Right lobe of liver (tissue), 6 donors: ENCODE data around the gene IFI44L. TPM values are rescaled to one million over a fixed set of nuclear protein-coding genes. Genes with fewer than 3 reads are reported as not detected.

Source experiments
- ATAC-seq, 4 donors: fragments of 200-7000 bp; cut with Tn5 transposase; one replicate each; pipeline ENCODE4 v1.9.1; 2020; ENCODE audit warnings: mild to moderate bottlenecking in 4 of 4, moderate library complexity in 4 of 4
- DNase-seq, 3 donors: peaks; one replicate each; pipeline ENCODE4 v3.0.0-alpha.2; 2020
- H3K27ac ChIP-seq, 3 donors: fragments of 200-600 bp; one replicate each; pipeline ENCODE4 v1.8.0; 2022
- H3K27me3 ChIP-seq, 2 donors: fragments of 200-600 bp; one replicate each; pipeline ENCODE4 v1.8.0; 2022
- H3K36me3 ChIP-seq, 4 donors: fragments of 200-600 bp; sonication (generic) in 1 of 4; one replicate each; pipeline versions ENCODE4 v1.5.1 to v1.8.0; 2017 to 2022; ENCODE audit warnings: control low read depth in 1 of 4
- H3K4me1 ChIP-seq, 4 donors: fragments of 200-600 bp; sonication (generic) in 1 of 4; one replicate each; pipeline versions ENCODE4 v1.5.1 to v1.8.0; 2017 to 2022; ENCODE audit warnings: control low read depth in 1 of 4
- H3K4me3 ChIP-seq, 3 donors: fragments of 200-600 bp; one replicate each; pipeline ENCODE4 v1.8.0; 2022
- H3K9me3 ChIP-seq, 4 donors: fragments of 200-600 bp; sonication (generic) in 1 of 4; one replicate each; pipeline versions ENCODE4 v1.5.1 to v1.8.0; 2017 to 2022; ENCODE audit warnings: control low read depth in 1 of 4
- POLR2A ChIP-seq: fragments of 450-650 bp; IDR thresholded peaks from one replicate; pipeline ENCODE4 v1.6.1; 2017; ENCODE audit warnings: antibody characterized with exemption, mild to moderate bottlenecking
- WGBS: methylation state at CpG from one replicate; pipeline ENCODE4 v1.1.6; 2018; ENCODE audit warnings: low coverage, low lambda C conversion rate; ENCODE audit not compliant: insufficient coverage; ENCODE audit errors: missing lambda C conversion rate; 5-methylcytosine and 5-hydroxymethylcytosine counted together
- intact Hi-C, 2 donors: fragments of 100-400 bp; cut with DNase I; formaldehyde crosslinking; loops; one replicate each; pipeline versions ENCODE4 v1.11.2 to v1.14.1; 2022
- total RNA-seq, 6 experiments: library from RNA; depleted of rRNA in 2 of 6; stranded (reverse); fragments of >200 nt in 2 of 6; fragmentation: NEBNext Ultra II Directional in 3 of 6; extraction: Animal tissue kit (Norgen Biotek cat#: 25700) in 3 of 6; gene quantifications; one replicate each; pipeline versions ENCODE4 v1.1.0 to v1.2.4, GENCODE V29; 2016 to 2023
- TF ChIP-seq, protein P1 (sequence below), 4 donors: fragments of 200-600 bp in 3 of 4; fragments of 450-650 bp in 1 of 4; IDR thresholded peaks; one replicate each; pipeline versions ENCODE4 v1.5.1 to v1.8.0; 2016 to 2022; ENCODE audit warnings: antibody characterized with exemption in 4 of 4, mild to moderate bottlenecking in 2 of 4
- donor health status: DM: no; HTN: yes; CAD: no.
- donor health status: DM: no; HTN: no; CAD: no.
- donor health status: DM: no; HTN: no; CAD: no.
- donor health status: DM: no; HTN: yes; CAD: no.
- donor health status: DM: no; HTN: yes; CAD: no.

The IFI44L gene
- total RNA-seq, 6 experiments from 2014 or later = 0.49 to 3.1 (median 1.7) TPM

DNA sequence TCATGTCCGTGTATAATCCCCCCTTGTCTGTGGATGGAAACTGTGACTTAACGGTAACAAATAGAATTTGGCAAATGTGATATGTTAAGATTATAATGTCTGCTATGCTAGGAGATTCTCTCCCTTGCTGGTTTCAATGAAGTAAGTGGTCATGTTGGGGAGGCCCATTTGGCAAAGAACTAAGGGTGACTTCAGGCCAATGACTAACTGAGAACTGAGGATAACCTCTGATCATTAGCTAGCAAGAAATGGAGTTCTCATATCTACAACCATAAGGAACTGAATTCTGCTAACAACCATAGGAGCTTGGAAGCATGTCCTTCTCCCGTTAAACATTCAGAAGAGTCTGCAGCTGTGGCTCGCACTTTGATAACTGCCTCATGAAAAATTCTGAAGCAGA, 2.3 kb downstream of the IFI44L start:
- no peak overlapping the region for H3K27ac ChIP-seq
- peak in 1 of 4 donors; percentile 19 for ATAC-seq
- 71% methylated on average over 4 of the region's 4 CpGs for WGBS

DNA sequence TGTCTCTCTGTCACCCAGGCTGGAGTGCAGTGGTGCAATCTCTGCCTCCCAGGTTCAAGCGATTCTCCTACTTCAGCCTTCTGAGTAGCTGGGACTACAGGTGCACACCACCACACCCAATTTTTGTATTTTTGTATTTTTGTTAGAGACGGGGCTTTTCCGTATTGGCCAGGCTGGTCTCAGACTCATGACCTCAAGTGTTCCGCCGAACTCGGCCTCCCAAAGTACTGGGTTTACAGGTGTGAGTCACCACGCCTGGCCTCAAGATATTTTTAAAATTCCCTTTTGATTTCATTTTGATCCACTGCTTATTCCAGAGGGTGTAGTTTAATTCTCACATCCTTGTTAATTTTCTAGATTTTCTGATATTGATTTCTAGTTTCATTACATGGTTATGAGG, 3.8 kb downstream of the IFI44L start:
- 87% methylated on average over 7 of the region's 7 CpGs for WGBS

More for the DNA sequence above, 2.3 kb downstream of the IFI44L start:
- Histone ChIP-seq H3K9me3 (no peaks in the 10 kb centered on the region), H3K4me1 (no peaks in the 10 kb centered on the region), H3K27me3 (no peaks in the 10 kb centered on the region), H3K4me3 (no peak overlapping the region), H3K36me3 (no peaks in the 10 kb centered on the region)
- TF ChIP-seq POLR2A = no peak
- TF ChIP-seq, protein P1, sequence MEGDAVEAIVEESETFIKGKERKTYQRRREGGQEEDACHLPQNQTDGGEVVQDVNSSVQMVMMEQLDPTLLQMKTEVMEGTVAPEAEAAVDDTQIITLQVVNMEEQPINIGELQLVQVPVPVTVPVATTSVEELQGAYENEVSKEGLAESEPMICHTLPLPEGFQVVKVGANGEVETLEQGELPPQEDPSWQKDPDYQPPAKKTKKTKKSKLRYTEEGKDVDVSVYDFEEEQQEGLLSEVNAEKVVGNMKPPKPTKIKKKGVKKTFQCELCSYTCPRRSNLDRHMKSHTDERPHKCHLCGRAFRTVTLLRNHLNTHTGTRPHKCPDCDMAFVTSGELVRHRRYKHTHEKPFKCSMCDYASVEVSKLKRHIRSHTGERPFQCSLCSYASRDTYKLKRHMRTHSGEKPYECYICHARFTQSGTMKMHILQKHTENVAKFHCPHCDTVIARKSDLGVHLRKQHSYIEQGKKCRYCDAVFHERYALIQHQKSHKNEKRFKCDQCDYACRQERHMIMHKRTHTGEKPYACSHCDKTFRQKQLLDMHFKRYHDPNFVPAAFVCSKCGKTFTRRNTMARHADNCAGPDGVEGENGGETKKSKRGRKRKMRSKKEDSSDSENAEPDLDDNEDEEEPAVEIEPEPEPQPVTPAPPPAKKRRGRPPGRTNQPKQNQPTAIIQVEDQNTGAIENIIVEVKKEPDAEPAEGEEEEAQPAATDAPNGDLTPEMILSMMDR (IDR thresholded peaks at IDR 0.05) = no peak
- intact Hi-C loops = loop anchor here in 1 of 2 donors (5.0 kb wide), 1 partner anchor 50 kb away; no protein-coding TSS in a partner anchor
- DNase-seq = no peak

DNA sequence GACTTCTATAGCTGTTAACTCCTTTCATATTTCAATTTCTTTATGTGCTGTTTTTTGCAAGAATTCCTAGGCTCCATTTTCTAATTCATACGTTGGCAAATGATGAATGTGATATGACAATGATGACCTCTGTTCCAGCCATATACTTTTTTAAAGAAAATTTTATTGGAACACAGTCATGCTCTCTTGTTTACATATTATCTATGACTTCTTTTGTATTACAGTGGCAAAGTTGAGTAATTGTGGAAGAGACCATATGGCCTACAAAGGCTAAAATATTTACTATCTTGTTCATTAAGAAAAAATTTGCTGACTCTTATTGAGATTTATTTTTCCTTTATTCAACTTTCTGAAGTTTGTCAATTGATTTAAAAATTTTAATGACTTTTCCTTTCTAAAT, 7.1 kb downstream of the IFI44L start:
- intact Hi-C loops = no loop called here
- ATAC-seq (no peak), DNase-seq (no peak)
- Histone ChIP-seq H3K9me3 (no peaks in the 10 kb centered on the region), H3K27ac (no peak overlapping the region), H3K27me3 (no peaks in the 10 kb centered on the region), H3K4me1 (no peaks in the 10 kb centered on the region), H3K36me3 (no peaks in the 10 kb centered on the region), H3K4me3 (no peak overlapping the region)
- TF ChIP-seq, protein P1 (IDR thresholded peaks at IDR 0.05) = no peak
- no peak for TF ChIP-seq POLR2A
- 69% methylated on average over 1 of the region's 1 CpG for WGBS

More for the DNA sequence above, 3.8 kb downstream of the IFI44L start:
- ATAC-seq (no peak), DNase-seq (no peak)
- no peaks in the 10 kb centered on the region for H3K9me3 ChIP-seq
- H3K27me3 ChIP-seq = no peaks in the 10 kb centered on the region
- no peak overlapping the region for H3K27ac ChIP-seq
- TF ChIP-seq, protein P1 (IDR thresholded peaks at IDR 0.05) = no peak
- no peak for TF ChIP-seq POLR2A
- intact Hi-C loops = loop anchor here in 1 of 2 donors (5.0 kb wide), 1 partner anchor 48 kb away; no protein-coding TSS in a partner anchor
- no peaks in the 10 kb centered on the region for H3K36me3 ChIP-seq
- H3K4me3 ChIP-seq = no peak overlapping the region
- no peaks in the 10 kb centered on the region for H3K4me1 ChIP-seq

DNA sequence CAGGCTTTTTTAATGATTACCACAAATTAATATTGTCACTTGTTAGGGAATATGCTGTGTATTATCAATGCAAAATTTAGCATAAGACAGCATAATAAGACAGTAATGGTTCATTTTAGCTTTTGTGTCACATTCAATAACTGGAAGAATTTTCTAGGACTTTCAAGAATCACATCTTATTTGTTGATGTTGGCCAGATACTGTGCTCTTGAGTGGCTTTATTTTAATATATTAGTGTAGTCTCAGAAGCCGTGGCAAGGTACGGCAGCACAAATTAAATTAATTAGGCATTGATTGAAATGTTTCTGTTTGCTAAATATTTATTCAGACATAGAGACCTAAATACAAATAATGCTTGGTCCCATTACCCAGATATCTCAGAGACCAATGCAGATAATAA, 10.4 kb downstream of the IFI44L start:
- H3K27me3 ChIP-seq = no peaks in the 10 kb centered on the region
- no peaks in the 10 kb centered on the region for H3K36me3 ChIP-seq
- TF ChIP-seq, protein P1 (IDR thresholded peaks at IDR 0.05) = no peak
- TF ChIP-seq POLR2A = no peak
- no peaks in the 10 kb centered on the region for H3K9me3 ChIP-seq
- 96% methylated on average over 2 of the region's 2 CpGs for WGBS
- ATAC-seq = no peak
- no peaks in the 10 kb centered on the region for H3K4me1 ChIP-seq
- intact Hi-C loops = no loop called here
- no peak overlapping the region for H3K27ac ChIP-seq
- H3K4me3 ChIP-seq = no peak overlapping the region
- no peak for DNase-seq

DNA sequence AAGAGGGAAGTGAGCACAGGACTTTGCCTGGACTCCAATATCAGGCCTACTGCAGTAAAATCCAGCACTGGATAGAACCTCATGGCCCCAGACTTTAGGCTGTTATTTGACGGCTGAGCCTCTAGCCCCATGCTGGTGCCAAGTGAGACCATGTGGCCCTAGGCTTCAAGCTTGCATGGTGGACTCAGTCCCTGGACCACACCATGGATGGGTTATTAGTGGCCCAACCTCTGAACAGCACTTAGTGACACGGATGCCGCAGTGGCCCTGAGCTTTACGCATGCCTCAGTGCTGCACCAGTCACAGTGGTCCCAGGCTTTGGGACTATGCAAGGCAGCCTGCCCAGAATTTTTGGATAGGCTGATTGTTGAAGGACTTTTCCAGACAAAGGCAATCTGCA, 13.0 kb downstream of the IFI44L start:
- H3K27me3 ChIP-seq = no peaks in the 10 kb centered on the region
- ATAC-seq = no peak
- TF ChIP-seq POLR2A = no peak
- TF ChIP-seq, protein P1 (IDR thresholded peaks at IDR 0.05) = no peak
- intact Hi-C loops = no loop called here
- 100% methylated on average over 2 of the region's 4 CpGs for WGBS
- DNase-seq = no peak
- H3K4me3 ChIP-seq = no peak overlapping the region
- H3K27ac ChIP-seq = no peak overlapping the region
- no peaks in the 10 kb centered on the region for H3K4me1 ChIP-seq
- H3K9me3 ChIP-seq = no peaks in the 10 kb centered on the region
- no peaks in the 10 kb centered on the region for H3K36me3 ChIP-seq
